ENCODE results near the gene ZGPAT. TPM values are rescaled to one million over a fixed set of nuclear protein-coding genes. Genes with fewer than 3 reads are reported as not detected.

ZGPAT gene
- total and polyA plus RNA-seq, 10 of the 15 experiments (the other 5 are each of a cell fraction or from before 2014, with no cell fraction given): 0.58 to 52.9 (median 18.0) TPM

DNA sequence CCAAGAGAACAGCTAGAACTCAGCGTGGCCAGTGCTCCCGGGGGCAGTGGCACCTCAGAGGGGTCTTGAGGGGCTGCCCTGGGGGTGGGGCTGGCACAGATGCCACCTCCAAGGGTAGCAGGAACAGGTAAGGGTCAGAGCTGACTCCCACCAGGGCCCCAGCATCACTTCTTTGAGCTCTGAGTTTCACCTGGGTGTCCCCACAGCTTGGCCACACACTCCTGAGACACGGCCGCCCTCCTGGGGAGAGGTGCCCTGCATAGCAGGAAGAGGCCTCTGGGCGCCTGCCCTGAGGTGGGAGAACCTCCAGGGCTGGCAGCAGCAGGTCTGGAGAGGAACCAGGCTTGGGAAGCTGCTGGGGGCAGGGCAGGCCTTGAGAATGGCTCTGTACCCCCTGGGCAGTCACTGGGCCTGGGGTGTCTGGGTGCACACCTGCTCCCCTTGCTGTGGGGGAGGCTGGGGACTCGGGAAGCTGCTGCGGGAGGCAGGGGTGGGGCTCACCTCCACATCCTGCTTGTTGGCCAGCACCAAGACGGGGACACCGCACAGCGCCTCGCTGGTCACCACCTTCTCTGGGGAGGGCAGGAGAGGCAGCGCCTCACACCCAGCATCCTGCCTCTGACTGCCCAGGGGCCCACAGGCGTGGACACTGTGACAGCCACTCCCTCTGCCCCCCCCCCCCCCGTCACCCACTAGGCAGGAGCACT lies 6.4 kb upstream of the ZGPAT start:
- no peaks in the 10 kb centered on the region for H3K9me3 ChIP-seq (replicated peaks; ENCODE audit: control insufficient read depth, insufficient read depth, low read length)
- in situ Hi-C loops (cut with MboI) (no loop called here), intact Hi-C loops (cut with micrococcal nuclease; ENCODE audit: unreplicated experiment) (no loop called here)
- ChIA-PET POLR2A (interaction anchor here (0.6 kb wide), 1 partner anchor 190 kb away, joined by 4 read pairs; no protein-coding TSS in a partner anchor), SMC1A (ENCODE audit: uncharacterized antibody, unreplicated experiment) (interaction anchor here (0.9 kb wide), 1 partner anchor 164 kb away, joined by 3 read pairs; the partner anchor contains the start of gene TPD52L2), RAD21 (ENCODE audit: unreplicated experiment) (interaction anchor here (0.5 kb wide), 1 partner anchor 27 kb away, joined by 4 read pairs; no protein-coding TSS in a partner anchor), CTCF (no interaction called here)
- H3K9ac ChIP-seq (ENCODE audit: control insufficient read depth, insufficient read depth, low read length): no peak overlapping the region
- peak; percentile 18; the same call in 1 of the 2 replicates for TF ChIP-seq POLR2AphosphoS5 (IDR thresholded peaks at IDR 0.05; ENCODE audit: low read length)
- TF ChIP-seq, protein P1, sequence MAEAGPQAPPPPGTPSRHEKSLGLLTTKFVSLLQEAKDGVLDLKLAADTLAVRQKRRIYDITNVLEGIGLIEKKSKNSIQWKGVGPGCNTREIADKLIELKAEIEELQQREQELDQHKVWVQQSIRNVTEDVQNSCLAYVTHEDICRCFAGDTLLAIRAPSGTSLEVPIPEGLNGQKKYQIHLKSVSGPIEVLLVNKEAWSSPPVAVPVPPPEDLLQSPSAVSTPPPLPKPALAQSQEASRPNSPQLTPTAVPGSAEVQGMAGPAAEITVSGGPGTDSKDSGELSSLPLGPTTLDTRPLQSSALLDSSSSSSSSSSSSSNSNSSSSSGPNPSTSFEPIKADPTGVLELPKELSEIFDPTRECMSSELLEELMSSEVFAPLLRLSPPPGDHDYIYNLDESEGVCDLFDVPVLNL (IDR thresholded peaks at IDR 0.05; ENCODE audit: low read depth, low read length): no peak
- FAIRE-seq (no peak), DNase-seq (ENCODE audit: low read depth, low spot score) (no peak), ATAC-seq (no peak)
- no peak overlapping the region for H3K27ac ChIP-seq (ENCODE audit: control insufficient read depth, insufficient read depth)
- peaks cover 6% of the 10 kb centered on the region for H3K79me2 ChIP-seq (ENCODE audit: control insufficient read depth, insufficient read depth, low read length)
- no peak overlapping the region for H3K4me3 ChIP-seq
- peaks cover 5 to 7% of the 10 kb centered on the region in 2 experiments; a peak in 3 of 4 replicates for H3K36me3 ChIP-seq (ENCODE audit: control insufficient read depth in 2 of 2, insufficient read depth in 2 of 2, low read length in 1 of 2)
- H3K4me1 ChIP-seq (ENCODE audit: control insufficient read depth, insufficient read depth, low read length): peaks cover 23% of the 10 kb centered on the region
- no peak overlapping the region for H2AFZ ChIP-seq (ENCODE audit: control insufficient read depth, low read depth, low read length)
- WGBS (ENCODE audit: insufficient coverage, insufficient replicate concordance, low lambda C conversion rate, missing lambda C conversion rate): 60% methylated on average over 12 of the region's 14 CpGs
- H4K20me1 ChIP-seq (ENCODE audit: control insufficient read depth, insufficient read depth): no peaks in the 10 kb centered on the region
- H3K27me3 ChIP-seq (replicated peaks in 1 of 2; ENCODE audit: control insufficient read depth in 2 of 2, insufficient read depth in 2 of 2, low read length in 1 of 2): no peaks in the 10 kb centered on the region
- BruUV-seq (replicated peaks): no TSS peak
- no peak overlapping the region for H3K4me2 ChIP-seq (ENCODE audit: control insufficient read depth, insufficient read depth)

DNA sequence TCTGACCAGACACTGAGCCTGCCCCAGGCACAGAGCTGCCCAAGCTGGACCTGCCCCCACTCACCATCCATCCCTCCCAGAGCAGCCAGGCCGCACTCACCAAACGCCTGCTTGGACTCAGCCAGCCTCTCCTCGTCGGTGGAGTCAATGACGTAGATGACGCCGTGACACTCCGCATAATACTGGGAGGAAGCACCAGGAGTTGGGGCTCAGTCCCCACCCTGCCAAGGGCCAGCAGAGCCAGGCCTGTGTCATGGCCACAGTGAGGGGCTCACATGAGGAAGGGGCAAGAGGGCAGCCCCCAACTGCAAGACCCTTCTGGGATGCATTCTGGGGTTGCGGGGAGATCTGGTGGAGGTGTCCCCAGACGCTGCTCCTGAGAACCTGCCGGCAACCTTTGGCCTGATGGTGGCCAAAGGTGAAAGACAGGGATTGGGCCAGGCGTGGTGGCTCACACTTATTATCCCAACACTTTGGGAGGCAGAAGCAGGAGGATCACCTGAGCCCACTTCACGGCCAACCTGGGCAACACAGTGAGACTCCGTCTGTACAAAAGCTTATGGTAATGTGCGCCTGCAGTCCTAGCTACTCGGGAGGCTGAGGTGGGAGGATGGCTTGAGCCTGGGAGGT lies 5.7 kb upstream of the ZGPAT start:
- CTCF ChIA-PET: no interaction called here
- Histone ChIP-seq H3K4me3 (no peak overlapping the region), H4K20me1 (ENCODE audit: control insufficient read depth, insufficient read depth) (no peaks in the 10 kb centered on the region), H3K4me2 (ENCODE audit: control insufficient read depth, insufficient read depth) (no peak overlapping the region), H3K79me2 (ENCODE audit: control insufficient read depth, insufficient read depth, low read length) (peaks cover 13% of the 10 kb centered on the region), H2AFZ (ENCODE audit: control insufficient read depth, low read depth, low read length) (no peak overlapping the region), H3K9ac (ENCODE audit: control insufficient read depth, insufficient read depth, low read length) (no peak overlapping the region), H3K27me3 (replicated peaks in 1 of 2; ENCODE audit: control insufficient read depth in 2 of 2, insufficient read depth in 2 of 2, low read length in 1 of 2) (no peaks in the 10 kb centered on the region), H3K9me3 (replicated peaks; ENCODE audit: control insufficient read depth, insufficient read depth, low read length) (no peaks in the 10 kb centered on the region), H3K36me3 (ENCODE audit: control insufficient read depth in 2 of 2, insufficient read depth in 2 of 2, low read length in 1 of 2) (peaks cover 5 to 7% of the 10 kb centered on the region in 2 experiments; a peak in 3 of 4 replicates), H3K4me1 (ENCODE audit: control insufficient read depth, insufficient read depth, low read length) (peaks cover 25% of the 10 kb centered on the region), H3K27ac (ENCODE audit: control insufficient read depth, insufficient read depth) (no peak overlapping the region)
- RAD21 ChIA-PET (ENCODE audit: unreplicated experiment): interaction anchor here (0.5 kb wide), 1 partner anchor 27 kb away, joined by 4 read pairs; no protein-coding TSS in a partner anchor
- FAIRE-seq (no peak), ATAC-seq (no peak), DNase-seq (ENCODE audit: low read depth, low spot score) (no peak)
- BruUV-seq (replicated peaks): no TSS peak
- TF ChIP-seq NFYB (IDR thresholded peaks at IDR 0.05; ENCODE audit: insufficient read depth, low read depth, low read length) (no peak), POLR2A (IDR thresholded peaks at IDR 0.05; ENCODE audit: low read depth, low read length) (peak; percentile 66)
- 92% methylated on average over 16 of the region's 16 CpGs for WGBS (ENCODE audit: insufficient coverage, insufficient replicate concordance, low lambda C conversion rate, missing lambda C conversion rate)
- intact Hi-C loops (cut with micrococcal nuclease; ENCODE audit: unreplicated experiment): no loop called here
- in situ Hi-C loops (cut with MboI): no loop called here
- SMC1A ChIA-PET (ENCODE audit: uncharacterized antibody, unreplicated experiment): interaction anchor here (0.9 kb wide), 1 partner anchor 163 kb away, joined by 3 read pairs; the partner anchor contains the start of gene TPD52L2
- POLR2A ChIA-PET: no interaction called here

Data from GM12878 (cell line).